Measurements from ENCODE around the gene KARS1. TPM values are rescaled to one million over a fixed set of nuclear protein-coding genes. Genes with fewer than 3 reads are reported as not detected.

Gene KARS1
- total RNA-seq, 1 donor from 2014 or later, result 296 TPM

GRCh38 chr16:75644240-75645012 is 3.0 kb downstream of the KARS1 start:
- Mint-ChIP-seq H3K36me3 (ENCODE audit: low read depth) (peaks cover 66% of the 10 kb centered on the region), H3K27me3 (no peaks in the 10 kb centered on the region), H3K27ac (peak overlapping the region; percentile 38), H3K9me3 (no peaks in the 10 kb centered on the region), H3K4me1 (peaks cover 32% of the 10 kb centered on the region), H3K4me3 (peak overlapping the region; percentile 69)
- intact Hi-C loops (cut with micrococcal nuclease), result loop anchor here (5.0 kb wide), 4 partner anchors 497 to 1347 kb away; partner anchors contain the start of genes PSMD7, WDR59 and ZFP1
- DNase-seq, result no peak

DNA sequence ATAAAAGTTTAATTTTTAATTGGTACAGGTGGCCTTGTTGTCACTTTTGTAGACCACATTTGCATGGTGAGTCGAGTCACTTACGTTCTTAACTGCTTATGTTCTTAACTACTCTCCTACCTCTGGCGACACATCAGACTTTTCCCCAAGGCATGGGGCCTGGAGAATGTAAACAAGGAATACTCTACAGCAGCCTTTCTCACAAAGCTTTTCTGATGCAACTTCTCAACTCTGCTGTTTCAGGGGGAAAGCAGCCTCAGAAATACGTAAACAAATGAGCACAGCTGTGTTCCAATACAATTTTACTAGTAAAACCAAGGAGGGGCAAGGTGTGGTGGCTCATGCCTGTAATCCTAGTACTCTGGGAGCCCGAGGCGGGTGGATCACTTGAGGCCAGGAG is 6.9 kb downstream of the KARS1 start:
- H3K4me3 Mint-ChIP-seq, result no peak overlapping the region
- peaks cover 78% of the 10 kb centered on the region for H3K36me3 Mint-ChIP-seq (ENCODE audit: low read depth)
- intact Hi-C loops (cut with micrococcal nuclease), result no loop called here
- H3K4me1 Mint-ChIP-seq, result peaks cover 30% of the 10 kb centered on the region
- no peak overlapping the region for H3K27ac Mint-ChIP-seq
- DNase-seq, result no peak
- H3K27me3 Mint-ChIP-seq, result no peaks in the 10 kb centered on the region
- H3K9me3 Mint-ChIP-seq, result no peaks in the 10 kb centered on the region

DNA sequence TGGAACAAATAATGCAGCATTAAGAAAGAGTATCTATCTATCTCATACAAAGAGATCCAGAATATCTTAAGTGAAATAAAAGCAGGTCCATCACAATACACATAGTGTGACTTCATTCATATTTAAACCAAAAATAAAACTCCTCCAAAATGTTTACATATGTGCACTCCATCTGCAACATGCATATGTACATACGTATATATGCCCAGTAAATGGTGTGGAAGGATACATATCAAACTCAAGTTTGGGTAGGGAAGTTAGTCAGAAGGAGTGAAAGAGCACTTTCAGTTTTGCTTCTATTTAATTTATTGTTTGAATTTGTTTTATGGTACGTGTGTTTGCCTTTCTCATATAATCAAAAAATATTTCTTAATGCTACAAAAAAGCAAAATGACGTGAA is 12.4 kb downstream of the KARS1 start:
- H3K27ac Mint-ChIP-seq, result no peak overlapping the region
- no peak overlapping the region for H3K4me3 Mint-ChIP-seq
- intact Hi-C loops (cut with micrococcal nuclease), result no loop called here
- H3K9me3 Mint-ChIP-seq, result no peaks in the 10 kb centered on the region
- peaks cover 78% of the 10 kb centered on the region for H3K36me3 Mint-ChIP-seq (ENCODE audit: low read depth)
- peaks cover 10% of the 10 kb centered on the region for H3K4me1 Mint-ChIP-seq
- DNase-seq, result no peak
- H3K27me3 Mint-ChIP-seq, result no peaks in the 10 kb centered on the region

GRCh38 chr16:75632857-75633256 is 14.6 kb downstream of the KARS1 start:
- Mint-ChIP-seq H3K36me3 (ENCODE audit: low read depth) (peaks cover 82% of the 10 kb centered on the region), H3K27me3 (no peaks in the 10 kb centered on the region), H3K4me1 (peaks cover 22% of the 10 kb centered on the region), H3K4me3 (no peak overlapping the region), H3K27ac (no peak overlapping the region), H3K9me3 (no peaks in the 10 kb centered on the region)
- intact Hi-C loops (cut with micrococcal nuclease), result no loop called here
- DNase-seq, result no peak

DNA sequence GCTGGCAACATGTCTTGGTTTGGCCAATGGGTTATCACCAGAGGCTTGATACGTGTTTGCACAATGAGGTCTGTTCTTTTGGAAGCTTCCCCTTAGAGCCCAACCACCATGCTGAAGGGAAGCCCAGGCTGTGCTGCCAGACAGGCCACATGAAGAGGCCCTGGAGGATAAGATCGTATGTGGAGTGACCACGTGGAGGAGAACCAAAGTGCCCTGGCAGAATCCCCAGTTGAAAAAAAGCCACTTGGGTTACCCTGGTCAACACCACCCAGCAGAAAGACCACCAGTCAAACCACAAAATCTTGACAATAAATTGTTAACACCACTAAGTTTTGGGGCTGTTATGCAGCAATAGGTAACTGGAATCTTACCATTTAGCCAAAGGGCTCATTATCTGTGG is 17.4 kb downstream of the KARS1 start:
- H3K4me1 Mint-ChIP-seq, result peaks cover 26% of the 10 kb centered on the region

GRCh38 chr16:75629132-75629531 is 18.3 kb downstream of the KARS1 start:
- intact Hi-C loops (cut with micrococcal nuclease), result loop anchor here (10.0 kb wide), 1 partner anchor 644 kb away; the partner anchor contains the start of gene WDR59
- Mint-ChIP-seq H3K36me3 (ENCODE audit: low read depth) (peaks cover 84% of the 10 kb centered on the region), H3K4me3 (no peak overlapping the region), H3K27me3 (no peaks in the 10 kb centered on the region), H3K4me1 (peaks cover 26% of the 10 kb centered on the region), H3K27ac (peak overlapping the region; percentile 73), H3K9me3 (no peaks in the 10 kb centered on the region)
- no peak for DNase-seq

More for the DNA sequence above, 17.4 kb downstream of the KARS1 start:
- DNase-seq, result no peak
- peaks cover 82% of the 10 kb centered on the region for H3K36me3 Mint-ChIP-seq (ENCODE audit: low read depth)
- intact Hi-C loops (cut with micrococcal nuclease), result no loop called here
- H3K9me3 Mint-ChIP-seq, result no peaks in the 10 kb centered on the region
- H3K27ac Mint-ChIP-seq, result no peak overlapping the region
- no peak overlapping the region for H3K4me3 Mint-ChIP-seq
- H3K27me3 Mint-ChIP-seq, result no peaks in the 10 kb centered on the region

GRCh38 chr16:75628351-75628750 is 19.1 kb downstream of the KARS1 start:
- peak overlapping the region; percentile 78 for H3K27ac Mint-ChIP-seq
- no peak for DNase-seq
- H3K36me3 Mint-ChIP-seq (ENCODE audit: low read depth), result peaks cover 77% of the 10 kb centered on the region
- H3K9me3 Mint-ChIP-seq, result no peaks in the 10 kb centered on the region
- intact Hi-C loops (cut with micrococcal nuclease), result loop anchor here (10.0 kb wide), 1 partner anchor 644 kb away; the partner anchor contains the start of gene WDR59
- H3K27me3 Mint-ChIP-seq, result no peaks in the 10 kb centered on the region
- H3K4me1 Mint-ChIP-seq, result peaks cover 26% of the 10 kb centered on the region
- peak overlapping the region; percentile 49 for H3K4me3 Mint-ChIP-seq

GRCh38 chr16:75627851-75628250 is 19.6 kb downstream of the KARS1 start:
- intact Hi-C loops (cut with micrococcal nuclease), result loop anchor here (10.0 kb wide), 1 partner anchor 643 kb away; the partner anchor contains the start of gene WDR59
- H3K4me3 Mint-ChIP-seq, result peak overlapping the region; percentile 49
- no peak for DNase-seq
- no peaks in the 10 kb centered on the region for H3K27me3 Mint-ChIP-seq
- H3K27ac Mint-ChIP-seq, result peak overlapping the region; percentile 78
- peaks cover 74% of the 10 kb centered on the region for H3K36me3 Mint-ChIP-seq (ENCODE audit: low read depth)
- H3K9me3 Mint-ChIP-seq, result no peaks in the 10 kb centered on the region
- H3K4me1 Mint-ChIP-seq, result peaks cover 26% of the 10 kb centered on the region

GRCh38 chr16:75626806-75627205 is 20.7 kb downstream of the KARS1 start:
- intact Hi-C loops (cut with micrococcal nuclease), result loop anchor here (10.0 kb wide), 1 partner anchor 642 kb away; the partner anchor contains the start of gene WDR59

DNA sequence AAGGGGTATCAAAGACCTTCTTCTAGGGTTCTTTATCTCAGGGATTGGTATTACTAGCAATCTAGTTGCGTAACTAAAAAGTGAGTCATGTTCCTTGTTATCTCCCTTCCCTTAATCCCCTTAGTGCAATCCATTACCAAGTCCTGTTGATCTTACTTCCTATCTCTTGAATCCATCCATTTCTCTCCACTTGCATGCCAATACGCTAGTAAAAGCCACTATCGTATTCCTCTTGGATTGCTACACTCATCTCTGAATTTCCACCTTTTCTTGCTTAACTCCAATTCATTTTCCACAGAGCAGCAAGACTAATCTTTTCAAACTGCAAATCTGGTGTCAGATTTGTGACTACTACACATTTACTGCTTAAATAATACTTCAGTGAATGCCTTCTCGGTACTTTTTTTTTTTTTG is 22.5 kb downstream of the KARS1 start:
- H3K4me1 Mint-ChIP-seq, result peaks cover 45% of the 10 kb centered on the region
- no peak for DNase-seq
- peak overlapping the region; percentile 19 for H3K27ac Mint-ChIP-seq
- H3K36me3 Mint-ChIP-seq (ENCODE audit: low read depth), result peaks cover 62% of the 10 kb centered on the region
- peak overlapping the region; percentile 4 for H3K4me3 Mint-ChIP-seq
- intact Hi-C loops (cut with micrococcal nuclease), result loop anchor here (5.0 to 10.0 kb wide), 2 partner anchors 640 to 1328 kb away; partner anchors contain the start of genes PSMD7 and WDR59
- no peaks in the 10 kb centered on the region for H3K27me3 Mint-ChIP-seq
- no peaks in the 10 kb centered on the region for H3K9me3 Mint-ChIP-seq

More at GRCh38 chr16:75626806-75627205, 20.7 kb downstream of the KARS1 start:
- Mint-ChIP-seq H3K27ac (peak overlapping the region; percentile 30), H3K9me3 (no peaks in the 10 kb centered on the region), H3K27me3 (no peaks in the 10 kb centered on the region), H3K4me3 (no peak overlapping the region), H3K4me1 (peaks cover 32% of the 10 kb centered on the region), H3K36me3 (ENCODE audit: low read depth) (peaks cover 67% of the 10 kb centered on the region)
- DNase-seq, result no peak

GRCh38 chr16:75622761-75623605 is 24.5 kb downstream of the KARS1 start, which contains the start of gene ADAT1:
Gene ADAT1 (minus strand): TSS chr16:75623281. CDS start chr16:75620799, 2,482 bp downstream.
- Mint-ChIP-seq H3K27me3 (no peaks in the 10 kb centered on the region), H3K4me3 (peak within 1 kb of the TSS; percentile 97), H3K9me3 (no peaks in the 10 kb centered on the region), H3K4me1 (peaks cover 31% of the 10 kb centered on the region), H3K27ac (peak within 1 kb of the TSS; percentile 97), H3K36me3 (ENCODE audit: low read depth) (peaks cover 54% of the 10 kb centered on the region)
- peak; percentile 99 for DNase-seq
- intact Hi-C loops (cut with micrococcal nuclease), result loop anchor here (1.0 to 10.0 kb wide), 8 partner anchors 24 to 1326 kb away; partner anchors contain the start of genes CFDP1, GABARAPL2, KARS1 and PSMD7

- peak; percentile 66 for DNase-seq
Measured at GRCh38 chr16:75621170-75621477, 26.3 kb downstream of the KARS1 start.

GRCh38 chr16:75620326-75621169 is 26.9 kb downstream of the KARS1 start:
- Mint-ChIP-seq H3K27me3 (no peaks in the 10 kb centered on the region), H3K4me1 (peaks cover 31% of the 10 kb centered on the region), H3K27ac (no peak overlapping the region), H3K4me3 (no peak overlapping the region), H3K36me3 (ENCODE audit: low read depth) (peaks cover 48% of the 10 kb centered on the region), H3K9me3 (no peaks in the 10 kb centered on the region)
- DNase-seq, result no peak
- intact Hi-C loops (cut with micrococcal nuclease), result loop anchor here (5.0 to 10.0 kb wide), 2 partner anchors 636 to 1323 kb away; partner anchors contain the start of genes PSMD7 and WDR59

More at GRCh38 chr16:75621170-75621477, 26.3 kb downstream of the KARS1 start:
- no peak overlapping the region for H3K27ac Mint-ChIP-seq
- no peaks in the 10 kb centered on the region for H3K9me3 Mint-ChIP-seq
- peaks cover 31% of the 10 kb centered on the region for H3K4me1 Mint-ChIP-seq
- H3K27me3 Mint-ChIP-seq, result no peaks in the 10 kb centered on the region
- H3K4me3 Mint-ChIP-seq, result peak overlapping the region; percentile 97
- H3K36me3 Mint-ChIP-seq (ENCODE audit: low read depth), result peaks cover 50% of the 10 kb centered on the region
- intact Hi-C loops (cut with micrococcal nuclease), result loop anchor here (5.0 to 10.0 kb wide), 2 partner anchors 636 to 1324 kb away; partner anchors contain the start of genes PSMD7 and WDR59

Data from activated CD4-positive, alpha-beta T cell treated with anti-CD3 and anti-CD28 coated beads, Interleukin-2, amount 10 ng/mL, durations not matched to agents 24 days and 14 days (primary cell).